ENCODE measurements around the gene DYNLT1. TPM values are rescaled to one million over a fixed set of nuclear protein-coding genes. Genes with fewer than 3 reads are reported as not detected.
"Not testable (repeated sequence)": the region's sequence is repeated elsewhere in the genome, so short reads cannot be mapped to it uniquely, and the experiment has no call there.

The DYNLT1 gene
- total RNA-seq, 4 donors from 2014 or later = 83.9 to 125 (median 113) TPM

DNA sequence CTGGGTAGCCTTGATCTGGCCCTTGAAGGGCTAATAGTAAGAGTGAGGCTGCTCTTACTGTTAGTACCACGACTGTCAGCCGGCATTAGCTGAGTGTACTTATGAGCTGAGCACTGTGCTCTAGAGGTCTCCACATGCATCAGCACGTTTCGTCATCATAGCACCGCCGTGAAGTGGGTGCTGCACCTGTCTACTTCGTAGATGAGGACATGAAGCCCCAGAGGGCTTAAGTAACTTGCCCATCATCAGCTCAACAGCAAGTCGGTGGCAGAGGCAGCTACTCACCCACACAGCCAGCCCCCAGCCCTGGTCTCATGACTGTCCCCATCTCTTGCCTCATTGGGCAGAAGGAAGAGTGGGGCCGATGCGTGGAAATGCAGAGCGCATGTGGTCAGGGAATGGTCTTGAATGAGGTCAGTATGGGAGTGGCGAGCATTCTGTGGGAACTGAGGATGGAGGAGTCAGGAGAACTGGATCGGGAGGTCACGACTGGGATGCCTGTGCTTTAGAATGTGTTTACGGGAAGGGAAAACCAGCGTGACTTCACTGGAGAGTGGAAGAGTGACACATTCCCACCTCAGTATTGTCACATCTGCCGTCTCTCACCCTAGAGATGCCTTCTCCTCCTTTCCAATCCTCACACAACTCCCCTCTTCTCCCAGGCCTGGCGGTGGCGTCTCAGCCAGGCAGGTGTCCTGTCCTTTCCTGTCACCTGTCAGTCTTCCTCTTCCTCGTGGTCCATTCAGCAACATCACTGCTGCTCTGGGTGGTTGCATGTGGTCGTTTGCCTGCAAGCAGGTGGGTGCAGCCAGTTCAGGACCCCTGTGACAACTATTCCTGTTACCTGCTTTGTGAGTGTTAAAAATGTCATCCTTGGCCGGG, 11.3 kb upstream of the DYNLT1 start:
- H3K9me3 ChIP-seq = no peaks in the 10 kb centered on the region
- H3K4me3 ChIP-seq = no peak overlapping the region
- 86 to 90% methylated on average over 7 to 20 of the region's 22 CpGs for WGBS, 2 donors (ENCODE audit: low coverage in 1 of 2)
- no peak for ATAC-seq
- H3K27me3 ChIP-seq = no peaks in the 10 kb centered on the region
- peak overlapping the region in 3 of 4 donors; percentile 79 to 88 (median 79) for H3K27ac ChIP-seq
- H3K4me1 ChIP-seq = peaks cover 0 to 23% (median 11%) of the 10 kb centered on the region in 3 donors
- H3K36me3 ChIP-seq = no peaks in the 10 kb centered on the region
- TF ChIP-seq, protein P1, sequence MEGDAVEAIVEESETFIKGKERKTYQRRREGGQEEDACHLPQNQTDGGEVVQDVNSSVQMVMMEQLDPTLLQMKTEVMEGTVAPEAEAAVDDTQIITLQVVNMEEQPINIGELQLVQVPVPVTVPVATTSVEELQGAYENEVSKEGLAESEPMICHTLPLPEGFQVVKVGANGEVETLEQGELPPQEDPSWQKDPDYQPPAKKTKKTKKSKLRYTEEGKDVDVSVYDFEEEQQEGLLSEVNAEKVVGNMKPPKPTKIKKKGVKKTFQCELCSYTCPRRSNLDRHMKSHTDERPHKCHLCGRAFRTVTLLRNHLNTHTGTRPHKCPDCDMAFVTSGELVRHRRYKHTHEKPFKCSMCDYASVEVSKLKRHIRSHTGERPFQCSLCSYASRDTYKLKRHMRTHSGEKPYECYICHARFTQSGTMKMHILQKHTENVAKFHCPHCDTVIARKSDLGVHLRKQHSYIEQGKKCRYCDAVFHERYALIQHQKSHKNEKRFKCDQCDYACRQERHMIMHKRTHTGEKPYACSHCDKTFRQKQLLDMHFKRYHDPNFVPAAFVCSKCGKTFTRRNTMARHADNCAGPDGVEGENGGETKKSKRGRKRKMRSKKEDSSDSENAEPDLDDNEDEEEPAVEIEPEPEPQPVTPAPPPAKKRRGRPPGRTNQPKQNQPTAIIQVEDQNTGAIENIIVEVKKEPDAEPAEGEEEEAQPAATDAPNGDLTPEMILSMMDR (IDR thresholded peaks at IDR 0.05) = no peak
- TF ChIP-seq POLR2A (IDR thresholded peaks at IDR 0.05) (no peak), POLR2AphosphoS5 (IDR thresholded peaks at IDR 0.05) (no peak), EP300 (IDR thresholded peaks at IDR 0.05) (no peak)

DNA sequence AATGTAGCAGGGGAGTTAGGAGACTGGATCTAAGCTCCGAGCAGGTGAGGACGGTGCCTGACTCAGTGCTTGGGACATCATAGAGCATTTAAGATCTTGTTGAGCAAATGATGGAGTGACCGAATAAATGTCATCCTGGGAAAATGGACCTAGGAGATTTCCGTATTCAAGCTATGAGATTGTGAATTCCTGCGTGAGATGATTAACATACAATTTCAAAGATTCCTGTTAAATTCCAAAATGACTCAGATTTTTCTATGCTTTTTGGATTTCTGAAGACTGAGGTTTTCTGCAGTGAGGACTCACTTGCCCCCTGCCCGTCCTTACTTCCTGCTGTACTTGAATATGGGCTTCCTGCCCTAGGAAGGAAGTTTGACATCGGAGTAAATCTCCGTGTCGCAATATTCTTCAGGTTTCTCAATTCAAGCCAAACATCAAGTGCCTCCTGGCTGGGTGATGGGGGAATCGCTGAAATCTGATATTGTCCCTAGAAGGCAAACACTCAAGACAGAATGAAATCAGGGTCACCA, 10.5 kb upstream of the DYNLT1 start:
- no peaks in the 10 kb centered on the region for H3K36me3 ChIP-seq
- no peak overlapping the region for H3K4me3 ChIP-seq
- H3K4me1 ChIP-seq = peaks cover 0 to 23% (median 11%) of the 10 kb centered on the region in 3 donors
- no peaks in the 10 kb centered on the region for H3K9me3 ChIP-seq
- peak; percentile 53 for TF ChIP-seq POLR2AphosphoS5 (IDR thresholded peaks at IDR 0.05)
- TF ChIP-seq, protein P1 (IDR thresholded peaks at IDR 0.05) = peak in 1 of 4 experiments; percentile 17
- TF ChIP-seq EP300 (IDR thresholded peaks at IDR 0.05) = no peak
- peak overlapping the region in 3 of 4 donors; percentile 79 to 88 (median 79) for H3K27ac ChIP-seq
- H3K27me3 ChIP-seq = no peaks in the 10 kb centered on the region
- WGBS, 2 donors (ENCODE audit: low coverage in 1 of 2) = 44 to 59% methylated on average over 10 of the region's 10 CpGs
- peak; percentile 13 for ATAC-seq

DNA sequence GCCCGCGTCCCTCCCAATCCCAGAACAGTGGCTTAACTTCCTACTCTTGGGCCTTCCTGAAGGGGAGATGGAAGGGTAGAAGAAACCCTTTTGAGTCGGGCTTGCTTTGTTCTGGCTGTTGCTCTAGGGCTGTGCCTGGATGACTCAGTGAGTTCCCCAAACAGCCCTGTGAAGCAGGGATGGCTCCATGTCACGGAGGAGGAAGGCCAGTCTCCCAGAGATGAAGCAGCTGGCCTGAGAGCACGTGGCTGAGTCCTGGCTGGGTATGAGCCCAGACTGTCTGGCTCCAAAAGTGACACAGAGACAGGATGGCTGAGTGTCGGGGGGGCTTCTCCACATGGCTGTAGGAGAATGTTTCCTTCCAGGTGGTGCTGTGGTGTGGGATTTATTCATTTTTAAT, 10.0 kb upstream of the DYNLT1 start:
- TF ChIP-seq POLR2AphosphoS5 (IDR thresholded peaks at IDR 0.05) (peak; percentile 91), EP300 (IDR thresholded peaks at IDR 0.05) (no peak)
- TF ChIP-seq, protein P1 (IDR thresholded peaks at IDR 0.05) = no peak
- peak overlapping the region; percentile 72 to 88 (median 79) for H3K27ac ChIP-seq
- peaks cover 0 to 23% (median 11%) of the 10 kb centered on the region in 3 donors for H3K4me1 ChIP-seq
- no peaks in the 10 kb centered on the region for H3K9me3 ChIP-seq
- 50 to 58% methylated on average over 2 of the region's 6 CpGs for WGBS, 2 donors (ENCODE audit: low coverage in 1 of 2)
- H3K27me3 ChIP-seq = no peaks in the 10 kb centered on the region
- no peak overlapping the region for H3K4me3 ChIP-seq
- ATAC-seq = peak; percentile 97
- no peaks in the 10 kb centered on the region for H3K36me3 ChIP-seq

DNA sequence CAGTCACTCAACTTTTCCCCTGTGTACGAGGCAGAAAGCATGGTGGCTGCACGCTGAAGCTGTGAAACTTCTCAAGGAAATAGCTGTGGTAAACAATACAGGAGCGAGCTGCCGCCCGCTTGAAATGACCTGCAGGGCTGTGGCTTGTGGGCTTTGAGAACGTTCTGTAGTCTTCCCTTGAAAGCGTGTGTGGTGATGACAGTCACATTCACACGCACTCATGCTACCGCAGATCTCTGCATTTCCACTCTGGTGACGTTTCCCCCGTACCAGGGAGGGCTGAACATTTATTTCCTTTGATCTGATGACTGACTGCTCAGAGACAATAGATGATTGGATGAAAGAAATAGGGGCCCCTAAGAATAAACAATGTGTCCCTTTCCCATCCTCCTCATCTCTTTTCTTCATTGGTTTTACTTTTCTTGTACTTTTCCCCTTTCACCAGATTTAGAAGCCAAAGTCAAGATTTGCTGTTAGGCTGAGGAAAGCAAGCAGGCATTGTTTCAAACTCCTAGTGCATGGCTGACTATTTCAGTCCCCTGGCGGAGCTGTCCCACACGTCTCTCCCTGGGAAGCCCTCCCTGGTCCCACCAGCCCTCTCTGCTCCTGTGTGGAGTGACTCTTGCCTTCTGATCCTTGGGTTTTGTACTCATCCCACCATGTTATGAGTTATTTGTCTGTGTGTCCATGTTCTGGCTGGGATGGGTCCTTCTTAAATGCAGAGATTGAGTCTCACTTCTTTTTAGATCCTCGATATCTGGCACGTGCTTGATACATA, 9.2 kb upstream of the DYNLT1 start:
- Histone ChIP-seq H3K36me3 (no peaks in the 10 kb centered on the region), H3K4me1 (peaks cover 0 to 29% (median 16%) of the 10 kb centered on the region in 3 donors), H3K4me3 (no peak overlapping the region), H3K27me3 (no peaks in the 10 kb centered on the region), H3K27ac (peak overlapping the region; percentile 72 to 88 (median 79)), H3K9me3 (no peaks in the 10 kb centered on the region)
- WGBS, 2 donors (ENCODE audit: low coverage in 1 of 2) = 72 to 80% methylated on average over 7 to 14 of the region's 15 CpGs
- ATAC-seq = no peak
- TF ChIP-seq POLR2A (IDR thresholded peaks at IDR 0.05) (no peak), EP300 (IDR thresholded peaks at IDR 0.05) (no peak), POLR2AphosphoS5 (IDR thresholded peaks at IDR 0.05) (no peak)
- TF ChIP-seq, protein P1 (IDR thresholded peaks at IDR 0.05) = no peak

DNA sequence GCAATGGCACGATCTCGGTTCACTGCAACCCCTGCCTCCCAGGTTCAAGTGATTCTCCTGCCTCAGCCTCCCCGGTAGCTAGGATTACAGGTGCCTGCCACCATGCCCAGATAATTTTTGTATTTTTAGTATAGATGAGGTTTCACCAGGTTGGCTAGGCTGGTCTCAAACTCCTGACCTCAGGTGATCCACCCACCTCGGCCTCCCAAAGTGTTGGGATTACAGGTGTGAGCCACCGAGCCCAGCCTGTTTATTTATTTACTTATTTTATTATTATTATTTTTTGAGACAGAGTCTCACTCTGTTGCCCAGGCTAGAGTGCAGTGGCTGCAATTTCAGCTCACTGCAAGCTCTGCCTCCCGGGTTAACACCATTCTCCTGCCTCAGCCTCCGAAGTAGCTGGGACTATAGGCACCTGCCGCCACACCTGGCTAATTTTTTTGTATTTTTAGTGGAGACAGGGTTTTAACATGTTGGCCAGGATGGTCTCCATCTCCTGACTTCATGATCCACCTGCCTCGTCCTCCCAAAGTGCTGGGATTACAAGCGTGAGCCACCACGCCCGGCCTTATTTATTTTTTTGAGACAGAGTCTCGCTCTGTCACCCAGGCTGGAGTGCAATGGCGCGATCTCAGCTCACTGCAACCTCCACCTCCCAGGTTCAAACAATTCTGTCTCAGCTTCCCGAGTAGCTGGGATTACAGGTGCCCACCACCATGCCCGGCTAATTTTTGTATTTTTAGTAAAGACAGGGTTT, 7.6 kb upstream of the DYNLT1 start:
- WGBS, 2 donors (ENCODE audit: low coverage in 1 of 2) = 73 to 96% methylated on average over 4 to 12 of the region's 17 CpGs
- not testable (repeated sequence) for H3K4me3 ChIP-seq, H3K27ac ChIP-seq, H3K27me3 ChIP-seq, H3K36me3 ChIP-seq, H3K9me3 ChIP-seq, ATAC-seq
- peaks cover 0 to 31% (median 16%) of the 10 kb centered on the region in 3 donors for H3K4me1 ChIP-seq

All from gastroesophageal sphincter (tissue), 4 donors.